Measurements from ENCODE around the gene PRCP. TPM values are rescaled to one million over a fixed set of nuclear protein-coding genes. Genes with fewer than 3 reads are reported as not detected.

PRCP gene
- polyA plus RNA-seq, 1 of the 3 experiments (the other 2 are of a cell fraction), result 65.0 TPM

- TF ChIP-seq NFIC (IDR thresholded peaks at IDR 0.05; ENCODE audit: borderline replicate concordance), result no peak
- TF ChIP-seq SMC3 (IDR thresholded peaks at IDR 0.05; ENCODE audit: low read depth, low read length), result no peak
- TF ChIP-seq IRF3 (IDR thresholded peaks at IDR 0.05; ENCODE audit: low read depth, low read length), result no peak
- TF ChIP-seq EZH2phosphoT487 (IDR thresholded peaks at IDR 0.05; ENCODE audit: borderline replicate concordance, low read depth), result no peak
- no peak for TF ChIP-seq RFX5 (IDR thresholded peaks at IDR 0.05; ENCODE audit: low read length)
- no peak for TF ChIP-seq MXI1 (IDR thresholded peaks at IDR 0.05; ENCODE audit: low read depth, low read length)
- no peak for TF ChIP-seq ELF1 (IDR thresholded peaks at IDR 0.05)
- no peak for TF ChIP-seq RCOR1 (IDR thresholded peaks at IDR 0.05; ENCODE audit: low read length)
- TF ChIP-seq, protein P1, sequence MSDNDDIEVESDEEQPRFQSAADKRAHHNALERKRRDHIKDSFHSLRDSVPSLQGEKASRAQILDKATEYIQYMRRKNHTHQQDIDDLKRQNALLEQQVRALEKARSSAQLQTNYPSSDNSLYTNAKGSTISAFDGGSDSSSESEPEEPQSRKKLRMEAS (IDR thresholded peaks at IDR 0.05; ENCODE audit: low read depth), result no peak
- no peak for TF ChIP-seq USF2 (IDR thresholded peaks at IDR 0.05; ENCODE audit: borderline replicate concordance, low read depth, low read length)
- TF ChIP-seq JUND (IDR thresholded peaks at IDR 0.05), result no peak
- no peak for TF ChIP-seq NRF1 (IDR thresholded peaks at IDR 0.05; ENCODE audit: low read depth, low read length)
- TF ChIP-seq YY1 (IDR thresholded peaks at IDR 0.05; ENCODE audit: low read depth), result no peak
- TF ChIP-seq EP300 (IDR thresholded peaks at IDR 0.05; ENCODE audit: borderline replicate concordance in 1 of 2, low read depth in 1 of 2, low read length in 1 of 2), result no peak
- TF ChIP-seq, protein P2, sequence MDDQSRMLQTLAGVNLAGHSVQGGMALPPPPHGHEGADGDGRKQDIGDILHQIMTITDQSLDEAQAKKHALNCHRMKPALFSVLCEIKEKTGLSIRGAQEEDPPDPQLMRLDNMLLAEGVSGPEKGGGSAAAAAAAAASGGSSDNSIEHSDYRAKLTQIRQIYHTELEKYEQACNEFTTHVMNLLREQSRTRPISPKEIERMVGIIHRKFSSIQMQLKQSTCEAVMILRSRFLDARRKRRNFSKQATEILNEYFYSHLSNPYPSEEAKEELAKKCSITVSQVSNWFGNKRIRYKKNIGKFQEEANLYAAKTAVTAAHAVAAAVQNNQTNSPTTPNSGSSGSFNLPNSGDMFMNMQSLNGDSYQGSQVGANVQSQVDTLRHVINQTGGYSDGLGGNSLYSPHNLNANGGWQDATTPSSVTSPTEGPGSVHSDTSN (IDR thresholded peaks at IDR 0.05), result no peak
- TF ChIP-seq RAD21 (IDR thresholded peaks at IDR 0.05; ENCODE audit: low read length), result no peak
- no peak for TF ChIP-seq REST (IDR thresholded peaks at IDR 0.05; ENCODE audit: low read depth, low read length)
- no peak for TF ChIP-seq FOSL2 (IDR thresholded peaks at IDR 0.05; ENCODE audit: borderline replicate concordance, low read depth)
- no peak for TF ChIP-seq TCF12 (IDR thresholded peaks at IDR 0.05)
- TF ChIP-seq, protein P3, sequence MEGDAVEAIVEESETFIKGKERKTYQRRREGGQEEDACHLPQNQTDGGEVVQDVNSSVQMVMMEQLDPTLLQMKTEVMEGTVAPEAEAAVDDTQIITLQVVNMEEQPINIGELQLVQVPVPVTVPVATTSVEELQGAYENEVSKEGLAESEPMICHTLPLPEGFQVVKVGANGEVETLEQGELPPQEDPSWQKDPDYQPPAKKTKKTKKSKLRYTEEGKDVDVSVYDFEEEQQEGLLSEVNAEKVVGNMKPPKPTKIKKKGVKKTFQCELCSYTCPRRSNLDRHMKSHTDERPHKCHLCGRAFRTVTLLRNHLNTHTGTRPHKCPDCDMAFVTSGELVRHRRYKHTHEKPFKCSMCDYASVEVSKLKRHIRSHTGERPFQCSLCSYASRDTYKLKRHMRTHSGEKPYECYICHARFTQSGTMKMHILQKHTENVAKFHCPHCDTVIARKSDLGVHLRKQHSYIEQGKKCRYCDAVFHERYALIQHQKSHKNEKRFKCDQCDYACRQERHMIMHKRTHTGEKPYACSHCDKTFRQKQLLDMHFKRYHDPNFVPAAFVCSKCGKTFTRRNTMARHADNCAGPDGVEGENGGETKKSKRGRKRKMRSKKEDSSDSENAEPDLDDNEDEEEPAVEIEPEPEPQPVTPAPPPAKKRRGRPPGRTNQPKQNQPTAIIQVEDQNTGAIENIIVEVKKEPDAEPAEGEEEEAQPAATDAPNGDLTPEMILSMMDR (IDR thresholded peaks at IDR 0.05), result no peak
- no peaks in the 10 kb centered on the region for H3K9me2 ChIP-seq
- H3K4me1 ChIP-seq (ENCODE audit: control insufficient read depth in 1 of 2, insufficient read depth in 2 of 2, low read depth in 1 of 2, low read length in 1 of 2), result peaks cover 4 to 5% of the 10 kb centered on the region in 2 experiments; a peak in 3 of 4 replicates
- no peaks in the 10 kb centered on the region for H4K20me1 ChIP-seq (ENCODE audit: insufficient read depth)
- H3F3A ChIP-seq (replicated peaks; ENCODE audit: insufficient read depth), result no peaks in the 10 kb centered on the region
- DNase-seq, result no peak
- no peaks in the 10 kb centered on the region for H3K9me3 ChIP-seq
- no peaks in the 10 kb centered on the region for H3K27me3 ChIP-seq (ENCODE audit: insufficient read depth)
- H2AFZ ChIP-seq (ENCODE audit: low read depth), result no peak overlapping the region
- no peak overlapping the region for H3K9ac ChIP-seq
- no peak overlapping the region for H3K4me2 ChIP-seq
- H3K27ac ChIP-seq (ENCODE audit: low read depth in 2 of 2, low read length in 1 of 2), result no peak overlapping the region
- H3K79me2 ChIP-seq (ENCODE audit: insufficient read depth), result peaks cover 26% of the 10 kb centered on the region; the same call in 1 of the 2 replicates
- H3K36me3 ChIP-seq (replicated peaks in 1 of 2; ENCODE audit: control insufficient read depth in 1 of 2, insufficient read depth in 2 of 2, low read length in 1 of 2), result peaks cover 0 to 17% of the 10 kb centered on the region in 2 experiments
- ChIA-PET CTCF (interaction anchor here (0.6 to 1.0 kb wide), 2 partner anchors 19 to 179 kb away, joined by 3 to 5 read pairs; no protein-coding TSS in a partner anchor), POLR2A (no interaction called here)
- H3K4me3 ChIP-seq (ENCODE audit: low read depth in 2 of 2, low read length in 1 of 2), result no peak overlapping the region
Observed at GRCh38 chr11:82908311-82908710, 8.1 kb upstream of the PRCP start.

All from SK-N-SH (cell line).